Vagina (tissue), 2 donors: Measurements from ENCODE around the gene C2CD5. TPM values are rescaled to one million over a fixed set of nuclear protein-coding genes. Genes with fewer than 3 reads are reported as not detected.

Experiments
- DNase-seq, 2 donors: peaks; one replicate each; pipeline ENCODE4 v3.0.0-alpha.2; 2017; ENCODE audit errors: extremely low spot score in 2 of 2
- H3K27ac ChIP-seq: fragments of 200-600 bp; sonication (generic); one replicate; pipeline ENCODE4 v1.5.1; 2019
- H3K27me3 ChIP-seq: fragments of 200-600 bp; sonication (generic); one replicate; pipeline ENCODE4 v1.5.1; 2019
- H3K36me3 ChIP-seq, 2 donors: fragments of 200-600 bp; sonication (generic); one replicate each; pipeline ENCODE4 v1.5.1; 2017 to 2019
- H3K4me1 ChIP-seq: fragments of 200-600 bp; sonication (generic); one replicate; pipeline ENCODE4 v1.5.1; 2019
- H3K4me3 ChIP-seq, 2 donors: fragments of 200-600 bp; sonication (generic); 1 replicate in 1 of 2; 2 replicates in 1 of 2; pipeline ENCODE4 v1.5.1; 2016 to 2019
- H3K9me3 ChIP-seq: fragments of 200-600 bp; sonication (generic); one replicate; pipeline ENCODE4 v1.5.1; 2019
- POLR2A ChIP-seq, 2 donors: fragments of 450-650 bp; IDR thresholded peaks; one replicate each; pipeline ENCODE4 v1.6.1; 2017; ENCODE audit warnings: antibody characterized with exemption in 2 of 2, mild to moderate bottlenecking in 2 of 2, moderate library complexity in 2 of 2
- POLR2AphosphoS5 ChIP-seq, 2 donors: sonication (generic); formaldehyde crosslinking; IDR thresholded peaks; one replicate each; pipeline ENCODE4 v1.9.0; 2017; ENCODE audit warnings: antibody characterized with exemption in 2 of 2, mild to moderate bottlenecking in 2 of 2, low read depth in 1 of 2; ENCODE audit not compliant: insufficient read depth in 1 of 2
- intact Hi-C: fragments of 100-400 bp; cut with DNase I; formaldehyde crosslinking; loops from one replicate; pipeline ENCODE4 v1.15.1; 2023
- total RNA-seq: library from RNA; depleted of rRNA; stranded (reverse); fragments of >200 nt; gene quantifications from one replicate; pipeline ENCODE4 v1.2.3, GENCODE V29; 2016
- TF ChIP-seq, protein P1 (sequence below), 3 experiments: fragments of 450-650 bp in 2 of 3; fragments of 200-600 bp in 1 of 3; sonication (generic) in 1 of 3; IDR thresholded peaks; one replicate each; pipeline ENCODE4 v1.5.1; 2017 to 2019; ENCODE audit warnings: antibody characterized with exemption in 3 of 3, mild to moderate bottlenecking in 2 of 3, moderate library complexity in 2 of 3

The C2CD5 gene
- total RNA-seq, 1 donor from 2014 or later, result 49.1 TPM

GRCh38 chr12:22461786-22462185 lies 82.6 kb downstream of the C2CD5 start:
- Histone ChIP-seq H3K36me3 (no peaks in the 10 kb centered on the region), H3K4me1 (no peaks in the 10 kb centered on the region), H3K27me3 (no peaks in the 10 kb centered on the region), H3K9me3 (no peaks in the 10 kb centered on the region), H3K4me3 (no peak overlapping the region), H3K27ac (no peak overlapping the region)
- TF ChIP-seq POLR2A (IDR thresholded peaks at IDR 0.05) (no peak), POLR2AphosphoS5 (IDR thresholded peaks at IDR 0.05; ENCODE audit: insufficient read depth in 1 of 2, low read depth in 1 of 2) (no peak)
- TF ChIP-seq, protein P1, sequence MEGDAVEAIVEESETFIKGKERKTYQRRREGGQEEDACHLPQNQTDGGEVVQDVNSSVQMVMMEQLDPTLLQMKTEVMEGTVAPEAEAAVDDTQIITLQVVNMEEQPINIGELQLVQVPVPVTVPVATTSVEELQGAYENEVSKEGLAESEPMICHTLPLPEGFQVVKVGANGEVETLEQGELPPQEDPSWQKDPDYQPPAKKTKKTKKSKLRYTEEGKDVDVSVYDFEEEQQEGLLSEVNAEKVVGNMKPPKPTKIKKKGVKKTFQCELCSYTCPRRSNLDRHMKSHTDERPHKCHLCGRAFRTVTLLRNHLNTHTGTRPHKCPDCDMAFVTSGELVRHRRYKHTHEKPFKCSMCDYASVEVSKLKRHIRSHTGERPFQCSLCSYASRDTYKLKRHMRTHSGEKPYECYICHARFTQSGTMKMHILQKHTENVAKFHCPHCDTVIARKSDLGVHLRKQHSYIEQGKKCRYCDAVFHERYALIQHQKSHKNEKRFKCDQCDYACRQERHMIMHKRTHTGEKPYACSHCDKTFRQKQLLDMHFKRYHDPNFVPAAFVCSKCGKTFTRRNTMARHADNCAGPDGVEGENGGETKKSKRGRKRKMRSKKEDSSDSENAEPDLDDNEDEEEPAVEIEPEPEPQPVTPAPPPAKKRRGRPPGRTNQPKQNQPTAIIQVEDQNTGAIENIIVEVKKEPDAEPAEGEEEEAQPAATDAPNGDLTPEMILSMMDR (IDR thresholded peaks at IDR 0.05), result no peak
- DNase-seq, result no peak
- intact Hi-C loops, result no loop called here

DNA sequence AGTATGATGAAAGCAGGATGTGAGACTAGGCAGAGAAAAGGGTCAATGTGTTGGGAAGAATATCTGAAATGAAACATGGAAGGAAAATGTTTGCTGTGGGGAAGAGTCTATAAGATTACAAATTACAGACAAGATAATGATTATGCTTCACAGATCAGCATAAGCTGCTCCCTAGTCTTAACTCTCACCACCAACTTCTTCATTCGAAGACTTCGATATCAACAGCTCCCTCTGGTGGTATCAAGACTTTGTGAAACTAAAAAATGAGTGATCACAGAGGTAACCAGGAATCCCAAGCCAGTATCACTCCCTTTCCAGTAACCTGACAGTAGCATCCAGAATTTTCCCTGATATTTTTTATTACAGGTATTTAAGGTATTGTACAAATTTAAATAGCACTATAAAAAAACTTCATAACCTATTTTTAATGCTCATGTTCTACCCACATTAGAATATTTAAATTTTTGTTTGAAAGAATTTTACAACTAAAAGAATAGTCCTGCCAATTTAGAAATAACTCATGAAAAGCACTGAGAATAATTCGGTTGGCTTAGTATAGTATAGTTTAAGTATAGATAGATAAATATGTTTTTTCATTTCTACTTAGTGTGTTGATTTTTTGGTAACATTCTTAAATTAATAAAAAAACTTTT lies 84.4 kb downstream of the C2CD5 start:
- Histone ChIP-seq H3K4me3 (no peak overlapping the region), H3K27ac (no peak overlapping the region), H3K36me3 (no peaks in the 10 kb centered on the region), H3K9me3 (no peaks in the 10 kb centered on the region), H3K27me3 (no peaks in the 10 kb centered on the region), H3K4me1 (no peaks in the 10 kb centered on the region)
- DNase-seq, result no peak
- TF ChIP-seq POLR2A (IDR thresholded peaks at IDR 0.05) (no peak), POLR2AphosphoS5 (IDR thresholded peaks at IDR 0.05; ENCODE audit: insufficient read depth in 1 of 2, low read depth in 1 of 2) (no peak)
- TF ChIP-seq, protein P1 (IDR thresholded peaks at IDR 0.05), result peak; percentile 15 to 45 (median 29)
- intact Hi-C loops, result loop anchor here (10.0 kb wide), 1 partner anchor 385 kb away; no protein-coding TSS in a partner anchor

GRCh38 chr12:22458298-22458937 lies 85.9 kb downstream of the C2CD5 start:
- H3K27ac ChIP-seq, result no peak overlapping the region
- intact Hi-C loops, result loop anchor here (10.0 kb wide), 1 partner anchor 384 kb away; no protein-coding TSS in a partner anchor
- H3K27me3 ChIP-seq, result no peaks in the 10 kb centered on the region
- DNase-seq, result no peak
- no peaks in the 10 kb centered on the region for H3K9me3 ChIP-seq
- no peak overlapping the region for H3K4me3 ChIP-seq
- H3K4me1 ChIP-seq, result no peaks in the 10 kb centered on the region
- H3K36me3 ChIP-seq, result peaks cover 0 to 4% of the 10 kb centered on the region in 2 donors
- TF ChIP-seq POLR2AphosphoS5 (IDR thresholded peaks at IDR 0.05; ENCODE audit: insufficient read depth in 1 of 2, low read depth in 1 of 2), result no peak
- TF ChIP-seq POLR2A (IDR thresholded peaks at IDR 0.05), result no peak

GRCh38 chr12:22457085-22457484 lies 87.3 kb downstream of the C2CD5 start:
- no peak overlapping the region for H3K27ac ChIP-seq
- H3K4me1 ChIP-seq, result no peaks in the 10 kb centered on the region
- no peak for TF ChIP-seq POLR2AphosphoS5 (IDR thresholded peaks at IDR 0.05; ENCODE audit: insufficient read depth in 1 of 2, low read depth in 1 of 2)
- no peak overlapping the region for H3K4me3 ChIP-seq
- no peaks in the 10 kb centered on the region for H3K9me3 ChIP-seq
- H3K27me3 ChIP-seq, result no peaks in the 10 kb centered on the region
- no peak for DNase-seq
- peaks cover 0 to 4% of the 10 kb centered on the region in 2 donors for H3K36me3 ChIP-seq
- intact Hi-C loops, result loop anchor here (10.0 kb wide), 1 partner anchor 382 kb away; no protein-coding TSS in a partner anchor

- Histone ChIP-seq H3K36me3 (peaks cover 0 to 4% of the 10 kb centered on the region in 2 donors), H3K4me1 (no peaks in the 10 kb centered on the region), H3K9me3 (no peaks in the 10 kb centered on the region), H3K4me3 (no peak overlapping the region), H3K27ac (no peak overlapping the region), H3K27me3 (no peaks in the 10 kb centered on the region)
- no peak for DNase-seq
- TF ChIP-seq, protein P1 (IDR thresholded peaks at IDR 0.05), result no peak
- TF ChIP-seq POLR2A (IDR thresholded peaks at IDR 0.05), result no peak
- no peak for TF ChIP-seq POLR2AphosphoS5 (IDR thresholded peaks at IDR 0.05; ENCODE audit: insufficient read depth in 1 of 2, low read depth in 1 of 2)
- intact Hi-C loops, result loop anchor here (10.0 kb wide), 1 partner anchor 379 kb away; no protein-coding TSS in a partner anchor
Measured at GRCh38 chr12:22453511-22453910, 90.8 kb downstream of the C2CD5 start.
